RWPE1 (cell line): ENCODE measurements around the gene CCDC50.

Experiments used
- CTCF ChIA-PET: fragments of 350-600 bp; sonication (Branson Sonifier 250); formaldehyde crosslinking; extraction: SDS; loops from one replicate; lab custom pipeline; 2021; lab: Yijun Ruan, JAX
- POLR2A ChIA-PET: fragments of 400-600 bp; formaldehyde crosslinking; extraction: SDS; loops from one replicate; lab custom pipeline; 2020; ENCODE audit warnings: antibody characterized with exemption; ENCODE audit not compliant: low non-redundant PET; lab: Yijun Ruan, JAX
- DNase-seq: peaks from one replicate; pipeline ENCODE4 v3.0.0; 2012; ENCODE audit warnings: low spot score
- H3K27ac ChIP-seq: fragments of 450-650 bp; 2 replicates; pipeline ENCODE4 v1.5.1; 2017
- CTCF ChIP-seq: fragments of 450-650 bp; conservative IDR thresholded peaks from 2 replicates; pipeline ENCODE4 v1.5.1; 2017; ENCODE audit warnings: low read depth, mild to moderate bottlenecking

CCDC50 gene

GRCh38 chr3:191328962-191329653, at the start of gene CCDC50:
CCDC50 (plus strand) TSS chr3:191329394; CDS start chr3:191329675, 281 bp downstream.
- TF ChIP-seq CTCF, result no peak
- peak within 1 kb of the TSS; percentile 95 for H3K27ac ChIP-seq
- peak; percentile 70 for DNase-seq
- ChIA-PET POLR2A (no interaction called here), CTCF (interaction anchor here (0.6 kb wide), 2 partner anchors 13 to 28 kb away, joined by 3 read pairs; no protein-coding TSS in a partner anchor)

- no peak for DNase-seq
- TF ChIP-seq CTCF, result no peak
- POLR2A ChIA-PET, result no interaction called here
- no peak overlapping the region for H3K27ac ChIP-seq
- CTCF ChIA-PET, result no interaction called here
Measured at GRCh38 chr3:191280111-191280510, 49.1 kb upstream of the CCDC50 start.

- no peak for DNase-seq
- no peak overlapping the region for H3K27ac ChIP-seq
- POLR2A ChIA-PET, result no interaction called here
- CTCF ChIA-PET, result no interaction called here
- no peak for TF ChIP-seq CTCF
Measured at GRCh38 chr3:191280882-191281281, 48.3 kb upstream of the CCDC50 start.

GRCh38 chr3:191282251-191283185, 46.7 kb upstream of the CCDC50 start:
- no peak overlapping the region for H3K27ac ChIP-seq
- no peak for DNase-seq
- no peak for TF ChIP-seq CTCF
- POLR2A ChIA-PET, result no interaction called here
- CTCF ChIA-PET, result no interaction called here

- TF ChIP-seq CTCF, result no peak
- DNase-seq, result no peak
- CTCF ChIA-PET, result interaction anchor here (0.7 kb wide), 1 partner anchor 37 kb away, joined by 3 read pairs; no protein-coding TSS in a partner anchor
- POLR2A ChIA-PET, result no interaction called here
- H3K27ac ChIP-seq, result no peak overlapping the region
Measured at GRCh38 chr3:191283400-191283799, 45.8 kb upstream of the CCDC50 start.

- no peak overlapping the region for H3K27ac ChIP-seq
- ChIA-PET CTCF (interaction anchor here (0.7 kb wide), 1 partner anchor 99 kb away, joined by 3 read pairs; no protein-coding TSS in a partner anchor), POLR2A (no interaction called here)
- DNase-seq, result no peak
- no peak for TF ChIP-seq CTCF
Measured at GRCh38 chr3:191290311-191291025, 38.7 kb upstream of the CCDC50 start.
